GM21576 (cell line): Measurements from ENCODE around the gene WBP2.
"Not testable (repeated sequence)": the region's sequence is repeated elsewhere in the genome, so short reads cannot be mapped to it uniquely, and the experiment has no call there.

Experiments used
- ATAC-seq: cut with Tn5 transposase; IDR thresholded peaks from one replicate; pipeline ENCODE4 v1.9.1; 2021; ENCODE audit warnings: mild to moderate bottlenecking, moderate library complexity; ENCODE audit not compliant: unreplicated experiment

WBP2 gene

GRCh38 chr17:75889454-75889853, 34.3 kb upstream of the WBP2 start:
- ATAC-seq, result no peak

GRCh38 chr17:75888484-75888883, 33.3 kb upstream of the WBP2 start:
- no peak for ATAC-seq

GRCh38 chr17:75885860-75886259, 30.7 kb upstream of the WBP2 start:
- not testable (repeated sequence) for ATAC-seq

DNA sequence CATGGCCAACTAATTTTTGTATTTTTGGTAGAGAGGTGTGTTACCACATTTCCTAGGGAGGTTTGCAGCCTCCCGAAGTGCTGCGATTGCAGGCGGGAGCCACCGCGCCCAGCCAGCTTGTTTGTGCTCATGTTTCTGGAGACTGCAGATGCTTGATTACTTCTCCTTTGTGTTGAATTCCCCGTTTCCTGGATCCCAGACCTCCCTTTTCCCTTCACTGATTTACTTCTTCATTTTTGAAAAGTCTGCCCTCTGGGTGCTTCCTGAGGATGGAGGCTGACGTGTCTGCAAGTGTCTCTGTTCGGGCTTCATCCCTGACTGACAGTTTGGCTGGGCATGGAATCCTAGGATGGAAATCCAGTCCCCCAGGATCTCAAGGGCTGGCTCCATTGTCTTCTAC, 30.3 kb upstream of the WBP2 start:
- no peak for ATAC-seq

DNA sequence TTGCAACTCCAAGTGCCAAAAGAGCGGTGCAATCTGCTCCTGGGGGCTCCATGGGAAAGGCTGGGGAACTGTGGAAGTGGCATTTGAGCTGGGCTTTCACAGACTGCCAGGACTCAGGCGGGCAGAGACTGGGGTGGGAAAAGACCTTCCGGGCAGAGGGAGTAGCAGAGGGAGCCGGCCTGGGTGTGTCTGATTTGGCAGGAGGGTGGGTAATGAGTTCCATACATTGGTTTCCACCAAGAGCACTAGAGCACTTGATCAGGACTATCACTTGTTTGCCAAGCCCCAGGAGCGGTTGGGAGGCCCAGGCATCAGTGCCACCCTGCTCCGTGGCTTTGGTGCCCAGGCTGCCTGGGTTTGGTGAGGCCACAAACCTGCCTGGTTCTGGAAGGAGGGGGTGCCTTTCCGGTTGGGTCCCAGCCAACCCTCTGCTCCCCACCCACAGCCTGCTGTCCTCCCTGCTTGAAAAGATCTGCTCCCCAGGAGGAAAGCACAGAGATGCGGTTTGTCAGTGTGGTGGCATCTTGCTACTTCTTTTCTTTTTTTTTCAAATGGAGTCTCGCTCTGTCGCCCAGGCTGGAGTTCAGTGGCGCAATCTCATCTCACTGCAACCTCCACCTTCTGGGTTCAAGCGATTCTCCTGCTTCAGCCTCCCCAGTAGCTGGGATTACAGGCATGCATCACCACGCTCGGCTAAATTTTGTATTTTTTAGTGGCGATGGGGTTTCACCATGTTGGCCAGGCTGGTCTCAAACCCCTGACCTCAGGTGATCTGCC, 26.7 kb upstream of the WBP2 start:
- no peak for ATAC-seq

DNA sequence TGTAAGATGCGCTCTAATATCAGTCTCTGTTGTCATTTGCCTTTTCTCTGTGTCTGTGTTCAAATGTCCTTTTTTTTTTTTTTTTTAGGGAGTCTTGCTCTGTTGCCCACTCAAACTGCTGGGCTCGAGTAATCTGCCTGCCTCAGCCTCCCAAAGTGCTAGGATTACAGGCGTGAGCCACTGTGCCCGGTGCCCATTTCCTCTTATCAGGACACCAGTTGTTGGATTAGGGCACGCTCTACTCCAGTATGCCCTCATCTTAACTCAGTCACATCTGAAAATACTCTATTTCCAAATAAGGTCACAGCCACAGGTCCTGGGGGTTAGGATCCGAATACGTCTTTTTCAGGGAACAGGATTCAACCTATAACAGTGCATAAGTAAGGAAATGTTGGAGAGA, 25.1 kb upstream of the WBP2 start:
- ATAC-seq, result no peak

- no peak for ATAC-seq
These were observed 23.3 kb upstream of the WBP2 start, which contains the start of gene TRIM47 for GRCh38 chr17:75878174-75878998. TRIM47 (minus strand) TSS chr17:75878581; CDS start chr17:75878548, 33 bp downstream.

DNA sequence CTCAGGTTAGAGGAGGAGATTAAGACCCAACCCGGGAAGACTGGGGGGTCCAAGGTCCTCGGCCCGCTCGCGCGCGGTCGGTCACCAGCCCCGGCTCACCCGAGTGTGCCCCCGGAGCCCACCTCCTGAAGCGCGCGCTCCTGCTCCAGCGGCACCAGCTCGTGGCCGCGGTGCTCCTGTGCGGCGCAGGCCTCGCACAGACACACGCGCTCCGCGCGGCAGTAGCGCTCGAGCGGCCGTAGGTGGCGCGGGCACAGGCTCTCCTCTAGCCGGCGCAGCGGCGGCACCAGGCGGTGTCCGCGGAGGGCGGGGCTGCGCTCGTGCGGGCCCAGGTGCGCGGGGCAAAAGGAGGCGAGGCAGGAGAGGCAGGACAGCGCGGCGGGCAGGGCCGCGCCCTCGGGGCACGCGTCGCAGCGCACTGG, 22.6 kb upstream of the WBP2 start:
- peak; percentile 47 for ATAC-seq

DNA sequence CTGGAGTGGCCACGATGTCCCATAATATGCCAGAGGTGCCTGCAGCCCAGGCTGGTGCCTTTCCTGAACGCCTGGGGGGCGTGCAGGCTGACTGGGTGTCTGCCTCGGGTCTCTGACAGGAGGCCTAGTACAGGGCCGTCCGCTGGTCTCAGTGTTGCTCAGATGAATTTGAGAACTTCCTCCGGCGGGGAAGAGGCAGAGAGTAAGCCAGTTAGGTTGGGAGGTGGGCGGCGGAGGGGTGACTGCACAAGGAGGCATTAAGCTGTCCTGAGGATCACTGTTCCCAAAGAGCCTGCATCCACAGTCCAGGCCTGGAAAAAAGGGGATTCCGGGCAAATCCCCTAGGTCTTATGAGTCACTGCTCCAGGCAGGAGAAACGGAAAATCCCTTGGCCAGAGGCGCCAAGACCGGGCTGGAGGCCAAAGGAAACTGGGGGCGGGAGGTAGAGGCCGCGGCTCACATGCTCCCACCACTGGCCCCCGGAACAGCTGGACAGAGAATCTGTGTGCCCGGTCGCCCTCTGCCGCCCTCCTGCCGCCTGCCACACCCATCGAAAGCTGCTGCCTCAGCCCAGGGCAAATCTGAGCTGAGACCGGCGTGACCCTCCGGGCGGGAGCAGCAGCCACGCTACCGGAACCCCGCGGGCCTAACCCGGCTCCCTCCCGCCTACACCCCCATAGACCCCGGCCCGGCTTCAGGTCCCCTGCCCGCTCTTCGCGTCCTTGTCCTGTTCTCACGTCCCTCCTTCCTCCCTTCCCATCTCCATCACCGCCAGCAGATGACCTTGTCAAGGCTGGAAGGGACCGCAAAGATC, 22.0 kb upstream of the WBP2 start:
- no peak for ATAC-seq

DNA sequence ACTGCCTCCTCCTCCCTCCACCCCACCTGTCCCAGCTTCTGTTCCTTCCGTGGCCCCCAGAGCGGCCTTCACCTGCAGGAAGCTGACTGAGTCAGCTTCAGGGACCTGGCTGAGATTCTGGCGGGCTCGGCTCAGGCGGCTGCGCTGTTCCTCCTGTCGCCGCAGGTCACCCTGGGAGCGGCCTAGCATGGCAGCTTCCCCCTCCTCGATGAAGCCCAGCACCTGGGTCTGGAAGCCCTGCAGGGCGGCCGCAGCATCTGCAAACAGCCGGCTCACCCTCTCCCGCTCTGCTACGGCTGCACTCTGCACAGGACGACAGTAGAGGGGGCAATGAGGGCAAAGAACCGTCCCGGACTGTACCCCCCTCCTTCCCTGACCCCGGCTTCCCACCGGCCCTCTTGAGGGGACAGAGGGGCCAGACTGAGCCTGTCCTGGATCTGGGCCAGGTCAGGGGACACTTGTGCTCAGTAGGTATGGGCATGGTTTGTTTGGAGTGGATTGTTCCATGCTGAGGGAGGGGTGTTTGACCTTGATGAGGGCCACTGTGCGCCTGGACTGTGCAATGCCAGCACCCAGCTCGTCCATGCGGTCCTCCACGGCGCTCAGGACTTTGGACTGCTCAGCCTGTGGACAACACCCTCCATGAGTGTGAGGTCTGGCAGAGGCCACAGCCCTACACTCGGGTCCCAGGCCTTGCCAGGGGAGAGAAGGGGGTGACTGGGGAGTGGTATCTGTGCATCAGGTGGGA, 21.2 kb upstream of the WBP2 start:
- ATAC-seq, result no peak

GRCh38 chr17:75875940-75876189, 20.7 kb upstream of the WBP2 start:
- ATAC-seq, result no peak

GRCh38 chr17:75875182-75875939, 20.2 kb upstream of the WBP2 start:
- no peak for ATAC-seq

- ATAC-seq, result no peak
These were observed 19.4 kb upstream of the WBP2 start for GRCh38 chr17:75874323-75875181.

DNA sequence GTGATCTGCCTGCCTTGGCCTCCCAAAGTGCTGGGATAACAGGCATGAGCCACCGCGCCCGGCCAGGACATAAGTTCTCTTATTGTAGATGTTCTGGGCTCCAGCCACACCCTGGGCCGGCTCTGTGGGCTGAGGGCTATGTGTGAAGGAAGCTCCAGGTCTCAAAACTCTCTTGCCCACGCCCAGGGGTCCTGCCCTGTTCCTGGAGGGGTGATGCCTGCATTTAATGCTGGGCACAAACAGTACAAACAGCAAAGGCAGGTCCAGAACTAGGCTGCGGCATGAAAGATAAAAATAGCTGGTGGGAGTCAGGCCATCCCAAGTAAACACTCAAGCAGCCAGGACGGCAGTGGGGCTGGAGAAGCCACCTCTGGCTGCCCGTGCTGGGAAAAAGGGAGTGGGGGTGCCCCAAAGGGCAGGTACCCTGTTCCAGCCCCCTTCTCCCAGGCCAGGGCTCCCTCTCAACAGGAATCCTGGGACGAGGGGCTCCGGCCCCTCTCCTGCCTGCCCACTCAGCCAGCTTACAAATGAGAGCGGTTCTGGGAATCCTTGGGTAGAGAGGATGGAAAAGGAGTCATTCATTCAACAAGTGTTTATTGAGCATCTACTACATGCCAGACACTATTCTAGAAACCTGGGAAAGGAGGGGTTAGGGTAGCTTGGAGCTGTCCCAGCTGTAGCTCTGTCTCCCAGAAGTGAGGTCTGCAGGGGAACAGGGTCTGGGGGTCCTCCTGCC, 18.6 kb upstream of the WBP2 start:
- ATAC-seq, result no peak

DNA sequence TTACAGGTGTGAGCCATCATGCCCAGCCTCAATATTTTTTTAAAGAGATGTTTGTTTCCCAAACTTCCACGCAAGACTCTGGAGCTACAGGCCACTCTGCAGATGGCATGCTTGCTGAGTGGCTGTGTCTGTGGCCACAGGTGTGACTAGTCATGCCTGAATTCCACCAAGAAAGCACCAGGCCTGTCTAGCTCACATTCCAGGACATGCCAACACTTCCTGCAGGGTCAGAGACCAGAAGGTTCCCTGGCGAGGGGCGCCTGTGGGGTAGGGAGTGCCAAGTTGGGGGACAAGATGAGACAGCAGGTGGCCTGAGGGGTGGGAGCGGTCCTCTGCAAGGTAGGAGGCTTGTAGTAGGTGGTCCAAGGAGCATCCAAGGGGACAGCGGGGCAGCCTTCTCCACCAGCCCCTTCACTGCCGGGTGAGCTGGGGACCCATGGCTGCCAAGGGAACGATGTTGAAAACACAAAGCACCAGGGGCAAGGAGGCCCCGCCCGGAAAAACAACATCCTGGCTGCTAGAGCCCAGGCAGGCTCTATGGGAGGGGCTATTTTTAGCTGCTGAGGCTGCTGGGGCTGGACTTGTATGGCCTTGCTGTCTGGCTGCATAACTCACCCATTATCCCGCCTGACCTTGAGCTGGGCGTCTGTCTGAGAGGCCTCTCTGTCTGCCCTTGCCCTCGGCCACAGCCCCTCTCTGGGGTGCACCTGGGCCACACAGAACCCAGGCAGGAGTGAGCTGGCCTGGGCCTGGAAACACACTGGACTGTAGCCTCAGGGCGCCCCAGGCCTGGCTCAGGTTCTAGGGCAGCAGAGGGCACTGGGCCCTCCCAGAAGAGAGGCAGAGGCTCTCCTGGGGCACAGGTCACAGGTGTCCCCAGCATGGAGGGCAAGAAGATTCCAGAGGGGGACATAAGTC, 17.6 kb upstream of the WBP2 start:
- no peak for ATAC-seq

DNA sequence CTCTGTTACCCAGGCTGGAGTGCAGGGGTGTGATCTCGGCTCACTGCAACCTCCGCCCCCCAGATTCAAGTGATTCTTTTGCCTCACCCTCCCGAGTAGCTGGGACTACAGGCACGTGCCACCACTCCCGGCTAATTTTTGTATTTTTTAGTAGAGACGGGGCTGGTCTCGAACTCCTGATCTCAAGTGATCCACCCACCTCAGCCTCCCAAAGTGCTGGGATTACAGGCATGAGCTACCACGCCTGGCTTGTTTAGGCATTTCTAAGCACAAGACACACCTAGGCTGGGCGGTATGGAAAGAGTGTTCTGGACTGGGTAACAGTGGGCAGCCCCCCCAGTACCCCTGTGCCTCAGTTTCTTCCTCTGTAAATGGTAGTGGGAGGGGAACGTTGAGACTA, 15.1 kb upstream of the WBP2 start:
- ATAC-seq, result not testable (repeated sequence)
